Nephron progenitor cell (in vitro differentiated cells): ENCODE measurements around the gene C19orf53.
A peak's percentile ranks its signal among the peaks of the same experiment; 100 is the strongest.
"Not testable (repeated sequence)": the region's sequence is repeated elsewhere in the genome, so short reads cannot be mapped to it uniquely, and the experiment has no call there.

ENCODE experiments used
- DNase-seq: peaks from one replicate; pipeline ENCODE4 v3.0.0; 2021
- H3K27ac Mint-ChIP-seq: 2 replicates; pipeline ENCODE4 v1.8.0; 2021; ENCODE audit warnings: mild to moderate bottlenecking, moderate library complexity, mixed read lengths
- H3K27me3 Mint-ChIP-seq: 2 replicates; pipeline ENCODE4 v1.8.0; 2021; ENCODE audit warnings: mild to moderate bottlenecking, low read depth, mixed read lengths; ENCODE audit not compliant: poor library complexity
- H3K36me3 Mint-ChIP-seq: 2 replicates; pipeline ENCODE4 v1.8.0; 2021; ENCODE audit warnings: low read depth, mixed read lengths
- H3K4me1 Mint-ChIP-seq: 2 replicates; pipeline ENCODE4 v1.8.0; 2021; ENCODE audit warnings: mixed read lengths
- H3K4me3 Mint-ChIP-seq: 2 replicates; pipeline ENCODE4 v1.8.0; 2021; ENCODE audit warnings: mild to moderate bottlenecking, moderate library complexity, mixed read lengths
- H3K9me3 Mint-ChIP-seq: 2 replicates; pipeline ENCODE4 v1.8.0; 2021; ENCODE audit warnings: mild to moderate bottlenecking, moderate library complexity, mixed read lengths
- TF ChIP-seq, protein P1 (sequence below): fragments of 200-600 bp; sonication (generic); IDR thresholded peaks from 2 replicates; pipeline ENCODE4 v1.5.0; 2021; ENCODE audit warnings: antibody characterized with exemption

The C19orf53 gene

DNA sequence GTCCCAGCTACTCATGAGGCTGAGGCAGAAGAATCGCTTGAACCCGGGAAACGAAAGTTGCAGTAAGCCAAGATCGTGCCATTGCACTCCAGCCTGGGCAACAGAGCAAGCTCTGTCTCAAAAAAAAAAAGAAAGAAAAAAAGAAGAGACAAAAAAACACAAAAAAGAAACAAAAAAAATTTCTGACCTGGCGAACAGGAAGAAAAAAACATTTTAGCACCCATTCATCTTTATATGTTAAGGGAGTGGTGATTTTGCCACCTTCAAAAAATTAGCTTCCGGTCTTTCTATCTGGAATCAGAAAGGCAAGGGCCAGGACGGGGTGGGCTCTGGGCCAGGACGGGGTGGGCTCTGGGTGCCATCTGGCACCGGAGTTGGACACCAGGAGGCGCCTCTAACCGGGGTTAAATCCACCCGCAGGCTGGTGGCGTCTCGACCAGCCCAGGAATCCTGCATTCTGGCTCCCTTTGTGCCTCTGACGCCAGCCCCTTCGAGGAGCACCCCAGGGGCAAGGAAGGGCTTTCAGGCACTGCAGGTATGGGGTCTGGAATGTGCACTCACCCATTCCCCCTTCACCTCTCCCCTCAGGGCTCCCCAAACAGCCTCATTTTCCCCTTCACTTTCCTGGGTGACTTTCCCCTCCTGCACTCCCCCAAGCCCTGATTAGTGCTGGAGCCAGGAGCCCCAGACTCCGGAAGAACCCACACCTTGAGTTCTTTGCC is 10.6 kb downstream of the C19orf53 start:
- peaks cover 32% of the 10 kb centered on the region for H3K4me1 Mint-ChIP-seq
- TF ChIP-seq, protein P1, sequence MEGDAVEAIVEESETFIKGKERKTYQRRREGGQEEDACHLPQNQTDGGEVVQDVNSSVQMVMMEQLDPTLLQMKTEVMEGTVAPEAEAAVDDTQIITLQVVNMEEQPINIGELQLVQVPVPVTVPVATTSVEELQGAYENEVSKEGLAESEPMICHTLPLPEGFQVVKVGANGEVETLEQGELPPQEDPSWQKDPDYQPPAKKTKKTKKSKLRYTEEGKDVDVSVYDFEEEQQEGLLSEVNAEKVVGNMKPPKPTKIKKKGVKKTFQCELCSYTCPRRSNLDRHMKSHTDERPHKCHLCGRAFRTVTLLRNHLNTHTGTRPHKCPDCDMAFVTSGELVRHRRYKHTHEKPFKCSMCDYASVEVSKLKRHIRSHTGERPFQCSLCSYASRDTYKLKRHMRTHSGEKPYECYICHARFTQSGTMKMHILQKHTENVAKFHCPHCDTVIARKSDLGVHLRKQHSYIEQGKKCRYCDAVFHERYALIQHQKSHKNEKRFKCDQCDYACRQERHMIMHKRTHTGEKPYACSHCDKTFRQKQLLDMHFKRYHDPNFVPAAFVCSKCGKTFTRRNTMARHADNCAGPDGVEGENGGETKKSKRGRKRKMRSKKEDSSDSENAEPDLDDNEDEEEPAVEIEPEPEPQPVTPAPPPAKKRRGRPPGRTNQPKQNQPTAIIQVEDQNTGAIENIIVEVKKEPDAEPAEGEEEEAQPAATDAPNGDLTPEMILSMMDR: peak; percentile 42
- DNase-seq: peak; percentile 64
- H3K4me3 Mint-ChIP-seq: no peak overlapping the region
- H3K27me3 Mint-ChIP-seq: peaks cover 11% of the 10 kb centered on the region
- no peaks in the 10 kb centered on the region for H3K9me3 Mint-ChIP-seq
- peaks cover 2% of the 10 kb centered on the region for H3K36me3 Mint-ChIP-seq
- H3K27ac Mint-ChIP-seq: no peak overlapping the region

- Mint-ChIP-seq H3K9me3 (no peaks in the 10 kb centered on the region), H3K27ac (no peak overlapping the region), H3K4me3 (no peak overlapping the region), H3K27me3 (peaks cover 11% of the 10 kb centered on the region), H3K36me3 (no peaks in the 10 kb centered on the region), H3K4me1 (peaks cover 18% of the 10 kb centered on the region)
- DNase-seq: no peak
- TF ChIP-seq, protein P1: no peak
Measured at GRCh38 chr19:13788991-13789390, 14.7 kb downstream of the C19orf53 start.

GRCh38 chr19:13790354-13790753 is 16.1 kb downstream of the C19orf53 start:
- H3K27ac Mint-ChIP-seq: no peak overlapping the region
- no peaks in the 10 kb centered on the region for H3K36me3 Mint-ChIP-seq
- no peaks in the 10 kb centered on the region for H3K9me3 Mint-ChIP-seq

DNA sequence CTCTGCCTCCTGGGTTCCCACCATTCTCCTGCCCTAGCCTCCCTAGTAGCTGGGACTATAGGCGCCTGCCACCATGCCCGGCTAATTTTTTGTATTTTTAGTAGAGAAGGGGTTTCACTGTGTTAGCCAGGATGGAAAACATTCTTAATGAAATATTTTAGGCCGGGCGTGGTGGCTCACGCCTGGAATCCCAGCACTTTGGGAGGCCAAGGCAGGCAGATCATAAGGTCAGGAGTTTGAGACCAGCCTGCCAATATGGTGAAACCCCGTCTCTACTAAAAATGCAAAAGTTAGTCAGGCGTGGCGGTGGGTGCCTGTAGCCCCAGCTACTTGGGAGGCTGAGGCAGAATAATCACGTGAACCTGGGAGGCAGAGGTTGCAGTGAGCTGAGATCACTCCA is 19.1 kb downstream of the C19orf53 start:
- H3K36me3 Mint-ChIP-seq, H3K27me3 Mint-ChIP-seq, H3K9me3 Mint-ChIP-seq, DNase-seq, H3K27ac Mint-ChIP-seq: not testable (repeated sequence)
- peak overlapping the region; percentile 95 for H3K4me3 Mint-ChIP-seq
- peaks cover 24% of the 10 kb centered on the region for H3K4me1 Mint-ChIP-seq

More at GRCh38 chr19:13790354-13790753, 16.1 kb downstream of the C19orf53 start:
- Mint-ChIP-seq H3K27me3 (peaks cover 14% of the 10 kb centered on the region), H3K4me3 (no peak overlapping the region), H3K4me1 (peaks cover 16% of the 10 kb centered on the region)
- TF ChIP-seq, protein P1: no peak
- no peak for DNase-seq

DNA sequence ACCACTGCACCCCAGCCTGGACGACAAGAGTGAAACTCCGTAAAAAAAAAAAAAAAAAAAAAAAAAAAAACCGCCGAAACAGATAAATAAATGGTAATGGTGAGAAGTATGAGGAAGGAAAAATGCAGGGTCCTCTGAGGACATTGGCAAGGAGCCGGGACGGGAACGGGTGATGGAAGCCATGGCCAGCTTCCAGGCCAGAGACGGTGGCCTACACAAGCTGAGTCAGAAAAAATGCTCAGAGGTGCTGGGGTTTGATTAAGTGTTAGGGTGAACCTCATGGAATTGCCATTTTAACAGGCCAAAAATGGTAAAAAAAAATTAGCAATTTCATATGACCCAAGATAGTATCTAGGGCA is 20.1 kb downstream of the C19orf53 start:
- Mint-ChIP-seq H3K9me3 (no peaks in the 10 kb centered on the region), H3K27ac (no peak overlapping the region), H3K4me1 (peaks cover 24% of the 10 kb centered on the region), H3K27me3 (peaks cover 3% of the 10 kb centered on the region), H3K4me3 (peak overlapping the region; percentile 95), H3K36me3 (peaks cover under 1% of the 10 kb centered on the region)
- no peak for DNase-seq
- TF ChIP-seq, protein P1: no peak

- Mint-ChIP-seq H3K36me3 (peaks cover 5% of the 10 kb centered on the region), H3K4me1 (peaks cover 24% of the 10 kb centered on the region), H3K9me3 (no peaks in the 10 kb centered on the region), H3K27me3 (peaks cover 3% of the 10 kb centered on the region), H3K27ac (no peak within 1 kb of the TSS), H3K4me3 (peak within 1 kb of the TSS; percentile 95)
- DNase-seq: peak; percentile 97
- TF ChIP-seq, protein P1: no peak
Measured at GRCh38 chr19:13794757-13795589, 20.7 kb downstream of the C19orf53 start, which contains the start of gene ZSWIM4. Gene ZSWIM4 (plus strand): TSS chr19:13795443. CDS start chr19:13795649, 206 bp downstream.
